OCI-LY1 (cell line): ENCODE data around the gene ELN.

Source experiments
- CTCF ChIP-seq: fragments of 200-600 bp; sonication (generic), shearing (Covaris generic); IDR thresholded peaks from 2 replicates; pipeline ENCODE4 v1.5.1; 2017; ENCODE audit warnings: mild to moderate bottlenecking, antibody characterized with exemption, low read length, moderate library complexity, mixed read lengths
- EZH2 ChIP-seq: fragments of 200-600 bp; sonication (generic), shearing (Covaris generic); IDR thresholded peaks from 2 replicates; pipeline ENCODE4 v1.8.0; 2017; ENCODE audit warnings: borderline replicate concordance, mixed run types, mild to moderate bottlenecking, antibody characterized with exemption, low read length, moderate library complexity, mixed read lengths

GRCh38 chr7:74029991-74030415 is 2.0 kb downstream of the ELN start:
- TF ChIP-seq CTCF: no peak
- no peak for TF ChIP-seq EZH2
